T-helper 17 cell (primary cell): Measurements from ENCODE around the gene CPLANE2. TPM values are rescaled to one million over a fixed set of nuclear protein-coding genes. Genes with fewer than 3 reads are reported as not detected.
"Not testable (repeated sequence)": the region's sequence is repeated elsewhere in the genome, so short reads cannot be mapped to it uniquely, and the experiment has no call there.

ENCODE experiments used
- ATAC-seq: fragments of 150-1000 bp; cut with Tn5 transposase; 2 replicates; pipeline ENCODE4 v1.10.0; 2021; ENCODE audit warnings: mild to moderate bottlenecking, moderate library complexity
- DNase-seq, 3 donors: peaks; one replicate each; pipeline versions ENCODE4 v3.0.0 to v3.0.0-alpha.2; 2020 to 2021
- H3K9me3 ChIP-seq: one replicate; pipeline ENCODE4 v1.7.0; 2013; ENCODE audit warnings: low read length, mild to moderate bottlenecking; ENCODE audit not compliant: control insufficient read depth, poor library complexity, severe bottlenecking
- H3K27ac Mint-ChIP-seq: one replicate; pipeline ENCODE4 v1.8.0; 2022; ENCODE audit warnings: mild to moderate bottlenecking, moderate library complexity, mixed read lengths
- H3K27me3 Mint-ChIP-seq: one replicate; pipeline ENCODE4 v1.8.0; 2022; ENCODE audit warnings: mixed read lengths
- H3K36me3 Mint-ChIP-seq: one replicate; pipeline ENCODE4 v1.8.0; 2022; ENCODE audit warnings: low read depth, mixed read lengths
- H3K4me1 Mint-ChIP-seq: one replicate; pipeline ENCODE4 v1.8.0; 2022; ENCODE audit warnings: mild to moderate bottlenecking, mixed read lengths
- H3K4me3 Mint-ChIP-seq: one replicate; pipeline ENCODE4 v1.8.0; 2022; ENCODE audit warnings: mild to moderate bottlenecking, moderate library complexity, mixed read lengths
- total RNA-seq, 4 donors: library from RNA in 2 of 4; stranded (reverse) in 2 of 4; gene quantifications; one replicate each; pipeline ENCODE4 v1.2.3 and lab custom pipeline; 2022 to 2026

The CPLANE2 gene
- total RNA-seq, 2 donors from 2014 or later = 4.3 to 6.9 TPM

DNA sequence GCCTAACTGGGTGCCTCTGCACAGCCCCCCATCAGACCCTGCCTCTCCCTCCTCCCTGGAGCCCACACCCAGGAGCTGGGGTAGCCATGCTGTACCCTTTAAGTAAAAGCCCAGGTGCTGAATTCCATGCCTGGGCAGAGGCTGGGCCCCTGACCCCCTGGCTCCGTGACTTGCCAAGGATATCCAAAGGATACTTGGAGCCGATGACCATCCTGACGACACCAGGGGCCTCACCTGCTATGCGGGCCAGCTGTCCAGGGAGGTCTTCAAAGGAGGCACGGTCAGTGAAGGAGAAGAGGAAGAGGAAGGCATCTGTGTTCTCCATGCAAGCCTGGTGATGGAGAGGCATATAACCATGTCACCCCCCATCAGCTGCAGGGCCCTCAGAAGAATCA, 4.7 kb downstream of the CPLANE2 start:
- H3K27me3 Mint-ChIP-seq = peaks cover 19% of the 10 kb centered on the region

GRCh38 chr1:16231331-16232315, 5.4 kb downstream of the CPLANE2 start:
- Mint-ChIP-seq H3K4me3 (no peak overlapping the region), H3K4me1 (peaks cover 13% of the 10 kb centered on the region), H3K27me3 (peaks cover 22% of the 10 kb centered on the region), H3K27ac (no peak overlapping the region), H3K36me3 (no peaks in the 10 kb centered on the region)
- no peaks in the 10 kb centered on the region for H3K9me3 ChIP-seq
- DNase-seq (no peak), ATAC-seq (no peak)

More for the DNA sequence above, 4.7 kb downstream of the CPLANE2 start:
- Mint-ChIP-seq H3K27ac (no peak overlapping the region), H3K4me3 (no peak overlapping the region), H3K36me3 (no peaks in the 10 kb centered on the region), H3K4me1 (peaks cover 17% of the 10 kb centered on the region)
- no peaks in the 10 kb centered on the region for H3K9me3 ChIP-seq
- no peak for DNase-seq
- ATAC-seq = no peak

- no peak overlapping the region for H3K27ac Mint-ChIP-seq
- H3K4me3 Mint-ChIP-seq = no peak overlapping the region
- ATAC-seq (no peak), DNase-seq (no peak)
- no peaks in the 10 kb centered on the region for H3K36me3 Mint-ChIP-seq
- H3K4me1 Mint-ChIP-seq = peaks cover 7% of the 10 kb centered on the region
- H3K9me3 ChIP-seq = no peaks in the 10 kb centered on the region
- H3K27me3 Mint-ChIP-seq = peaks cover 27% of the 10 kb centered on the region
These were observed 6.2 kb downstream of the CPLANE2 start for GRCh38 chr1:16230744-16231143.

- Mint-ChIP-seq H3K36me3 (no peaks in the 10 kb centered on the region), H3K4me3 (no peak overlapping the region), H3K4me1 (peaks cover 6% of the 10 kb centered on the region), H3K27ac (no peak overlapping the region), H3K27me3 (peaks cover 28% of the 10 kb centered on the region)
- ATAC-seq (no peak), DNase-seq (no peak)
- no peaks in the 10 kb centered on the region for H3K9me3 ChIP-seq
These were observed 6.8 kb downstream of the CPLANE2 start for GRCh38 chr1:16229976-16230740.

GRCh38 chr1:16226490-16227179, 10.3 kb downstream of the CPLANE2 start:
- peaks cover 42% of the 10 kb centered on the region for H3K27me3 Mint-ChIP-seq
- DNase-seq (no peak), ATAC-seq (no peak)
- no peak overlapping the region for H3K4me3 Mint-ChIP-seq
- H3K9me3 ChIP-seq = no peaks in the 10 kb centered on the region
- no peak overlapping the region for H3K27ac Mint-ChIP-seq
- H3K36me3 Mint-ChIP-seq = peaks cover 3% of the 10 kb centered on the region
- H3K4me1 Mint-ChIP-seq = peaks cover 4% of the 10 kb centered on the region

GRCh38 chr1:16226129-16226489, 10.9 kb downstream of the CPLANE2 start:
- Mint-ChIP-seq H3K4me3 (no peak overlapping the region), H3K27ac (no peak overlapping the region), H3K27me3 (peaks cover 42% of the 10 kb centered on the region), H3K4me1 (peaks cover 4% of the 10 kb centered on the region), H3K36me3 (peaks cover 3% of the 10 kb centered on the region)
- no peak for ATAC-seq
- no peak for DNase-seq
- H3K9me3 ChIP-seq = no peaks in the 10 kb centered on the region

DNA sequence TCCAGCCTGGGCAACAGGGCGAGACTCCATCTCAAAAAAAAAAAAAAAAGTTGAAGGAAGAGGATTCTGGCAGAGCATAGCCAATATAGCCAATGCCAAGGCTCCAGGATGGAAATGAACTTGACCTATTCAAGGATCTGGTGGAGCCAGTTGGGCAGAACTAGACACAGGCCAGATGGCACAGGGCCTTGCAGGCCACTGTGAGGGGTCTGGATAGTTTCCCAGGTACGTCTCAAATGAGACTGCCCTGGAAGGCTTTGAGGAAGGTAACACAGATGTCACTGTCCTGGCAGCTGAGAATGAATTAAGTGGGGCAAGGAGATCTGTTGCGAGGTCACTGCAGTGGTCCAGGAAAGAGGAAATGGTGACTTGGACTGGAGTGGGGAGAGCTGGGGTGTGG, 12.5 kb downstream of the CPLANE2 start:
- peaks cover 9% of the 10 kb centered on the region for H3K4me1 Mint-ChIP-seq
- no peaks in the 10 kb centered on the region for H3K9me3 ChIP-seq
- H3K27ac Mint-ChIP-seq = no peak overlapping the region
- no peak overlapping the region for H3K4me3 Mint-ChIP-seq
- ATAC-seq = no peak
- H3K27me3 Mint-ChIP-seq = peaks cover 42% of the 10 kb centered on the region
- no peak for DNase-seq
- peaks cover 3% of the 10 kb centered on the region for H3K36me3 Mint-ChIP-seq

- not testable (repeated sequence) for H3K27ac Mint-ChIP-seq, H3K9me3 ChIP-seq, DNase-seq, H3K4me3 Mint-ChIP-seq, H3K36me3 Mint-ChIP-seq, ATAC-seq
- H3K27me3 Mint-ChIP-seq = peaks cover 27% of the 10 kb centered on the region
- peaks cover 13% of the 10 kb centered on the region for H3K4me1 Mint-ChIP-seq
These were observed 14.3 kb downstream of the CPLANE2 start for GRCh38 chr1:16222716-16223115.

- peaks cover 19% of the 10 kb centered on the region for H3K4me1 Mint-ChIP-seq
- ATAC-seq (no peak), DNase-seq (no peak)
- no peaks in the 10 kb centered on the region for H3K9me3 ChIP-seq
- no peak overlapping the region for H3K27ac Mint-ChIP-seq
- peaks cover 20% of the 10 kb centered on the region for H3K27me3 Mint-ChIP-seq
- peaks cover 3% of the 10 kb centered on the region for H3K36me3 Mint-ChIP-seq
- H3K4me3 Mint-ChIP-seq = no peak overlapping the region
These were observed 15.5 kb downstream of the CPLANE2 start for GRCh38 chr1:16221499-16221898.

GRCh38 chr1:16219968-16220500, 16.9 kb downstream of the CPLANE2 start:
- no peaks in the 10 kb centered on the region for H3K9me3 ChIP-seq
- Mint-ChIP-seq H3K27ac (no peak overlapping the region), H3K4me3 (no peak overlapping the region), H3K4me1 (peaks cover 26% of the 10 kb centered on the region), H3K27me3 (peaks cover 13% of the 10 kb centered on the region), H3K36me3 (peaks cover 3% of the 10 kb centered on the region)
- ATAC-seq = no peak
- DNase-seq = no peak

GRCh38 chr1:16218674-16219071, 18.3 kb downstream of the CPLANE2 start:
- H3K9me3 ChIP-seq = no peaks in the 10 kb centered on the region
- Mint-ChIP-seq H3K27me3 (no peaks in the 10 kb centered on the region), H3K4me1 (peaks cover 24% of the 10 kb centered on the region), H3K4me3 (peak overlapping the region; percentile 80), H3K36me3 (no peaks in the 10 kb centered on the region), H3K27ac (no peak overlapping the region)
- no peak for ATAC-seq
- no peak for DNase-seq

GRCh38 chr1:16218014-16218673, 18.8 kb downstream of the CPLANE2 start:
- DNase-seq (no peak), ATAC-seq (no peak)
- H3K9me3 ChIP-seq = no peaks in the 10 kb centered on the region
- no peak overlapping the region for H3K27ac Mint-ChIP-seq
- H3K36me3 Mint-ChIP-seq = no peaks in the 10 kb centered on the region
- H3K27me3 Mint-ChIP-seq = no peaks in the 10 kb centered on the region
- peaks cover 24% of the 10 kb centered on the region for H3K4me1 Mint-ChIP-seq
- H3K4me3 Mint-ChIP-seq = peak overlapping the region; percentile 80
